Endothelial cell of umbilical vein (primary cell): ENCODE data around the gene DNAH10.

Source experiments
- CTCF ChIP-seq, 2 donors: IDR thresholded peaks; 1 replicate in 1 of 2; 2 replicates in 1 of 2; pipeline ENCODE4 v1.5.1; 2011; ENCODE audit warnings: low read length in 2 of 2, mild to moderate bottlenecking in 2 of 2, moderate library complexity in 2 of 2, control low read depth in 1 of 2, inconsistent platforms in 1 of 2, low read depth in 1 of 2; ENCODE audit not compliant: insufficient read depth in 1 of 2; ENCODE audit errors: extremely low read depth in 1 of 2
- EZH2 ChIP-seq: IDR thresholded peaks from 2 replicates; pipeline ENCODE4 v1.6.1; 2012; ENCODE audit warnings: borderline replicate concordance, low read depth, mild to moderate bottlenecking, moderate library complexity, low read length, inconsistent platforms; ENCODE audit not compliant: severe bottlenecking
- MAX ChIP-seq: IDR thresholded peaks from 2 replicates; pipeline ENCODE4 v1.6.1; 2011; ENCODE audit not compliant: insufficient read depth, insufficient read length
- POLR2A ChIP-seq: IDR thresholded peaks from 2 replicates; pipeline ENCODE4 v1.6.1; 2012; ENCODE audit warnings: low read depth, mild to moderate bottlenecking, control low read depth, low read length
- POLR2AphosphoS5 ChIP-seq: IDR thresholded peaks from 2 replicates; pipeline ENCODE4 v1.6.1; 2012; ENCODE audit warnings: low read depth, mild to moderate bottlenecking, control low read depth, low read length, moderate library complexity; ENCODE audit not compliant: insufficient read depth

GRCh38 chr12:123903301-123904065 lies 141.4 kb downstream of the DNAH10 start:
- no peak for TF ChIP-seq POLR2AphosphoS5
- no peak for TF ChIP-seq EZH2
- TF ChIP-seq MAX, result no peak
- TF ChIP-seq CTCF (IDR thresholded peaks at IDR 0.05; ENCODE audit: extremely low read depth in 1 of 2, insufficient read depth in 1 of 2, low read depth in 1 of 2, low read length in 2 of 2), result no peak
- no peak for TF ChIP-seq POLR2A
